Bronchial epithelial cell (primary cell): ENCODE results near the gene PRCD. TPM values are rescaled to one million over a fixed set of nuclear protein-coding genes. Genes with fewer than 3 reads are reported as not detected.

ENCODE experiments used
- DNase-seq: peaks from one replicate; pipeline ENCODE4 v3.0.0-alpha.2; 2010; ENCODE audit warnings: low read depth
- FAIRE-seq: peaks from 2 replicates; lab custom pipeline; 2011; peaks lifted over from hg19 to GRCh38; lab: Jason Lieb, UNC
- H3K27me3 ChIP-seq: 2 replicates; pipeline ENCODE4 v1.5.1; 2011; ENCODE audit warnings: low read length; ENCODE audit not compliant: control insufficient read depth, insufficient read depth
- H3K36me3 ChIP-seq: 2 replicates; pipeline ENCODE4 v1.5.1; 2011; ENCODE audit warnings: low read length; ENCODE audit not compliant: control insufficient read depth, insufficient read depth
- H3K4me3 ChIP-seq: 2 replicates; pipeline ENCODE4 v1.5.1; 2011; ENCODE audit warnings: mild to moderate bottlenecking, low read depth, low read length, control low read depth
- CTCF ChIP-seq: IDR thresholded peaks from 2 replicates; pipeline ENCODE4 v1.5.1; 2011; ENCODE audit warnings: mild to moderate bottlenecking, moderate library complexity, low read length, control low read depth, inconsistent platforms; ENCODE audit not compliant: insufficient read depth, severe bottlenecking
- total RNA-seq: library from RNA; depleted of rRNA; stranded (reverse); fragments of >200 nt; gene quantifications from 2 replicates; pipeline ENCODE4 v1.2.1, GENCODE V29; 2014

Gene PRCD
- total RNA-seq, 1 donor from 2014 or later = not detected

- FAIRE-seq (no peak), DNase-seq (no peak)
- H3K27me3 ChIP-seq = no peaks in the 10 kb centered on the region
- no peak for TF ChIP-seq CTCF
- no peak overlapping the region for H3K4me3 ChIP-seq
- peaks cover 46% of the 10 kb centered on the region for H3K36me3 ChIP-seq
Measured at GRCh38 chr17:76574166-76574565, 34.3 kb downstream of the PRCD start.

- FAIRE-seq (no peak), DNase-seq (no peak)
- Histone ChIP-seq H3K36me3 (peaks cover 44% of the 10 kb centered on the region), H3K4me3 (no peak overlapping the region), H3K27me3 (no peaks in the 10 kb centered on the region)
- TF ChIP-seq CTCF = no peak
Measured at GRCh38 chr17:76575570-76575969, 35.7 kb downstream of the PRCD start.

- FAIRE-seq = no peak
- DNase-seq = no peak
- Histone ChIP-seq H3K27me3 (no peaks in the 10 kb centered on the region), H3K36me3 (peaks cover 41% of the 10 kb centered on the region), H3K4me3 (no peak overlapping the region)
- no peak for TF ChIP-seq CTCF
Measured at GRCh38 chr17:76576189-76576588, 36.3 kb downstream of the PRCD start.

GRCh38 chr17:76577876-76578275 is 38.0 kb downstream of the PRCD start:
- peaks cover 32% of the 10 kb centered on the region for H3K36me3 ChIP-seq
- DNase-seq (no peak), FAIRE-seq (no peak)
- TF ChIP-seq CTCF = no peak
- H3K27me3 ChIP-seq = no peaks in the 10 kb centered on the region
- no peak overlapping the region for H3K4me3 ChIP-seq

GRCh38 chr17:76578376-76578775 is 38.5 kb downstream of the PRCD start:
- DNase-seq (peak; percentile 90), FAIRE-seq (no peak)
- Histone ChIP-seq H3K27me3 (no peaks in the 10 kb centered on the region), H3K4me3 (no peak overlapping the region), H3K36me3 (peaks cover 28% of the 10 kb centered on the region)
- no peak for TF ChIP-seq CTCF

GRCh38 chr17:76579281-76579680 is 39.4 kb downstream of the PRCD start:
- TF ChIP-seq CTCF = no peak
- FAIRE-seq (no peak), DNase-seq (no peak)
- H3K36me3 ChIP-seq = peaks cover 21% of the 10 kb centered on the region
- no peak overlapping the region for H3K4me3 ChIP-seq
- H3K27me3 ChIP-seq = no peaks in the 10 kb centered on the region
